ENCODE measurements around the gene DEPDC5. TPM values are rescaled to one million over a fixed set of nuclear protein-coding genes. Genes with fewer than 3 reads are reported as not detected.
"Not testable (repeated sequence)": the region's sequence is repeated elsewhere in the genome, so short reads cannot be mapped to it uniquely, and the experiment has no call there.

Gene DEPDC5
- total RNA-seq, 6 experiments from 2014 or later = 9.7 to 14.3 (median 12.5) TPM

DNA sequence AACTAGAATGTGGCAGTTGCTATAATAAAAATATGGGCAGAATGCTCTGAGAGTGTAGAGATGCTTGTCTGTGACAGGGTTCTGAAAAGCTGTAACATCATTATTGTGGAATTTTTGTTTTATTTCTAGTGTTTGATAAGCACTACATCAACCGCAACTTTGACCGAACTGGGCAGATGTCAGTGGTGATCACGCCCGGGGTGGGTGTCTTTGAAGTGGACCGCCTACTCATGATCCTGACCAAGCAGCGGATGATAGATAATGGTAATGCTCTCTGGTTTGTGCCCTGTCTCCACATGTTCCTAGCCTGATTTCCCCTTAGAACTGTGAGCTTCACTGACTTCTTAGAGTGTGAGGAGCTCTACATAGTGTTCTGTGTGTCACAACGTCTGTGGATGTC lies 48.8 kb downstream of the DEPDC5 start:
- H3K4me1 Mint-ChIP-seq (ENCODE audit: low read depth) = peaks cover 6% of the 10 kb centered on the region; the same call in 1 of the 2 replicates
- H3K27me3 Mint-ChIP-seq (ENCODE audit: insufficient read depth) = no peaks in the 10 kb centered on the region; the same call in 1 of the 2 replicates
- H3K27ac Mint-ChIP-seq = no peak overlapping the region
- TF ChIP-seq, protein P1, sequence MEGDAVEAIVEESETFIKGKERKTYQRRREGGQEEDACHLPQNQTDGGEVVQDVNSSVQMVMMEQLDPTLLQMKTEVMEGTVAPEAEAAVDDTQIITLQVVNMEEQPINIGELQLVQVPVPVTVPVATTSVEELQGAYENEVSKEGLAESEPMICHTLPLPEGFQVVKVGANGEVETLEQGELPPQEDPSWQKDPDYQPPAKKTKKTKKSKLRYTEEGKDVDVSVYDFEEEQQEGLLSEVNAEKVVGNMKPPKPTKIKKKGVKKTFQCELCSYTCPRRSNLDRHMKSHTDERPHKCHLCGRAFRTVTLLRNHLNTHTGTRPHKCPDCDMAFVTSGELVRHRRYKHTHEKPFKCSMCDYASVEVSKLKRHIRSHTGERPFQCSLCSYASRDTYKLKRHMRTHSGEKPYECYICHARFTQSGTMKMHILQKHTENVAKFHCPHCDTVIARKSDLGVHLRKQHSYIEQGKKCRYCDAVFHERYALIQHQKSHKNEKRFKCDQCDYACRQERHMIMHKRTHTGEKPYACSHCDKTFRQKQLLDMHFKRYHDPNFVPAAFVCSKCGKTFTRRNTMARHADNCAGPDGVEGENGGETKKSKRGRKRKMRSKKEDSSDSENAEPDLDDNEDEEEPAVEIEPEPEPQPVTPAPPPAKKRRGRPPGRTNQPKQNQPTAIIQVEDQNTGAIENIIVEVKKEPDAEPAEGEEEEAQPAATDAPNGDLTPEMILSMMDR (IDR thresholded peaks at IDR 0.05) = no peak
- H3K9me3 Mint-ChIP-seq = no peaks in the 10 kb centered on the region
- H3K36me3 Mint-ChIP-seq (ENCODE audit: low read depth) = peaks cover 39% of the 10 kb centered on the region
- DNase-seq = no peak
- no peak overlapping the region for H3K4me3 Mint-ChIP-seq

DNA sequence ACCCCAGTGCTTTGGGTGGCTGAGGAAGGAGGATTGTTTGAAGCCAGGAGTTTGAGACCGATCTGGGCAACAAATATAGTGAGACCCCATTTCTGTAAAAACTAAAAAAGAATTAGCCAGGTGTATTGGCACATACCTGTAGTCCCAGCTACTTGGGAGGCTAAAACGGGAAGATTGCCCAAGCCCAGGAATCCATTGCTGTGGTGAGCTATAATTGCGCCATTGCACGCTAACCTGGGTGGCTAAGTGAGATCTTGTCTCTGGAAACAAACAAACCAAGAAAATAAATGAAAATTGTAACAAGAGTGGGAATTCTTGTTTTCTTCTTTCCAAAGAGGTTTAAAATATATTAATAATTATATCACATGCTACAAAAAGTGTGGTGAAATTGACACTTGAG lies 52.9 kb downstream of the DEPDC5 start:
- Mint-ChIP-seq H3K4me1 (ENCODE audit: low read depth) (no peaks in the 10 kb centered on the region), H3K9me3 (no peaks in the 10 kb centered on the region), H3K4me3 (no peak overlapping the region), H3K27ac (no peak overlapping the region), H3K27me3 (ENCODE audit: insufficient read depth) (no peaks in the 10 kb centered on the region; the same call in 1 of the 2 replicates), H3K36me3 (ENCODE audit: low read depth) (peaks cover 38% of the 10 kb centered on the region)
- TF ChIP-seq, protein P1 (IDR thresholded peaks at IDR 0.05) = no peak
- DNase-seq = no peak

DNA sequence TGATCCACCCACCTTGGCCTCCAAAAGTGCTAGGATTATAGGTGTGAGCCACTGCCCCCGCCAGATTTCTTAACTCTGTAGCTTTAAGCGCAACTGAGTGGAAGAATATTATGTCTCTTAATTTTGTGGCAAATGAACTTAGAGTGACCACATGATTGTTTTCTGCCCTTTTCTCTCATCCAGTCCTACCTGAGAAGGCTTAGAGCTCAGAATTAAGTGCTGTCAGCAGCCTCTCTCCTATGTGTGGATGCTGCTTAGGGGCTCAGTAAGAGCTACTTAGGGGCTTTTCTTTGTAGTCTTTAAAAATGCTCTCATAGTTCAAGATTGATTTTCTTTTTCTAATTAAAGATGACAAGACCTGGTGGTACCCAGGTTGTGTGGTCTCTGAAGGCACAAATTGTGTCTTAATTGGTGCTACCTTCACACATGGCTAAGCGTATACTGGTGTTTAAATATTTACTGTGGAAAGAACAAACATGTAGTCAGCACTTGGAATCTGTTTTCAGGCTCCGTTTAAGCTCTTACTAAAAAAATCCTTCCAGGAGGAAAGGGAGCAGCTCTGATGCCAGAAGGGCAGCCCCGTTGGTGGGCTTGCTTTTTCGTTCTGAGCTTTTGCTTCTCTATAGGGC lies 59.3 kb downstream of the DEPDC5 start:
- DNase-seq = no peak
- TF ChIP-seq, protein P1 (IDR thresholded peaks at IDR 0.05) = no peak
- Mint-ChIP-seq H3K4me3 (no peak overlapping the region), H3K27ac (no peak overlapping the region), H3K27me3 (ENCODE audit: insufficient read depth) (no peaks in the 10 kb centered on the region), H3K36me3 (ENCODE audit: low read depth) (peaks cover 30% of the 10 kb centered on the region), H3K9me3 (no peaks in the 10 kb centered on the region), H3K4me1 (ENCODE audit: low read depth) (peaks cover 1% of the 10 kb centered on the region; the same call in 1 of the 2 replicates)

DNA sequence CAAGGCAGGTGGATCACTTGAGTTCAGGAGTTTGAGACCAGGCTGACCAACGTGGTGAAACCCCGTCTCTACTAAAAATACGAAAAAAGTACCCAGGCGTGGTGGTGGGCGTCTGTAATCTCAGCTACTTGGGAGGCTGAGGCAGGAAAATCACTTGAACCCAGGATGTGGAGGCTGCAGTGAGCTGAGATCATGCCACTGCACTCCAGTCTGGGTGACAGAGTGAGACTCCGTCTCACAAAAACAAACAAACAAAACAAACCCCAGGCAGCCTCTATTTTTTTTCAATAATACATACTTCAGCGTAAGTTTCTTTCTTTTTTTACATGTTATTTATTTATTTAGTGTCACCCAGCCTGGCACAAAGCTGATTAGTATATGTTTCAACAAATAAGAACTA lies 60.1 kb downstream of the DEPDC5 start:
- H3K36me3 Mint-ChIP-seq (ENCODE audit: low read depth) = peaks cover 38% of the 10 kb centered on the region
- not testable (repeated sequence) for H3K9me3 Mint-ChIP-seq; H3K4me3 Mint-ChIP-seq; H3K27me3 Mint-ChIP-seq (ENCODE audit: insufficient read depth); H3K27ac Mint-ChIP-seq; DNase-seq; H3K4me1 Mint-ChIP-seq (ENCODE audit: low read depth)

DNA sequence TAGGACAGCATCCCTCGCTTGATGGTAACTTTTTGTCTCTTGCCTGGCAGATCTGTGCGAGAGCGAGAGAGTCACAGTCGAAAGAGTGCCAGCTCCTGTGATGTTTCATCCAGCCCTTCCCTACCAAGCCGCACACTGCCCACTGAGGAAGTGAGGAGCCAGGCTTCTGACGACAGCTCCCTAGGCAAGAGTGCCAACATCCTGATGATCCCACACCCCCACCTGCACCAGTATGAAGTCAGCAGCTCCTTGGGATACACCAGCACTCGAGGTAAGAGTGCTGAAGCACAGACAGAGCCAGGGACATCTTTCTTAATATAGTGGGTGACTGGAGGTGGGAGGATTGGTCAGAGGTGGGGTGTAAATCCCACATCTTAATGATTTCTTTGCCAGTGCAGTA lies 61.1 kb downstream of the DEPDC5 start:
- DNase-seq = no peak
- Mint-ChIP-seq H3K36me3 (ENCODE audit: low read depth) (peaks cover 43% of the 10 kb centered on the region), H3K9me3 (no peaks in the 10 kb centered on the region), H3K4me1 (ENCODE audit: low read depth) (peaks cover 11% of the 10 kb centered on the region), H3K4me3 (no peak overlapping the region), H3K27ac (no peak overlapping the region), H3K27me3 (ENCODE audit: insufficient read depth) (no peaks in the 10 kb centered on the region)
- TF ChIP-seq, protein P1 (IDR thresholded peaks at IDR 0.05) = no peak

DNA sequence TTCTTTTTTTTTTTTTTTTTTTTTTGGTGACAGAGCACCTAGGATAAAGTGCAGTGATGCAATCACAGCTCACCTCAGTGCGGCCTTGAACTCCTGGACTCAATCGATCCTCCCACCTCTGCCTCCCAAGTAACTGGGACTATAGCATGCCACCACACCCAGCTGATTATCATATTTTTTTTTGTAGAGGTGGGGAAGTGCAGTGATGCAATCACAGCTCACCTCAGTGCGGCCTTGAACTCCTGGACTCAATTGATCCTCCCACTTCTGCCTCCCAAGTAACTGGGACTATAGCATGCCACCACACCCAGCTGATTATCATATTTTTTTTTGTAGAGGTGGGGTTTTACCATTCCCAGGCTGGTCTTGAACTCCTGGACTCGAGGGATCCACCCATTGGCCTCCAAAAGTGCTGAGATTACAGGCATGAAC lies 61.6 kb downstream of the DEPDC5 start:
- H3K27me3 Mint-ChIP-seq (ENCODE audit: insufficient read depth); DNase-seq: not testable (repeated sequence)

More for the DNA sequence above, 61.6 kb downstream of the DEPDC5 start:
- H3K4me3 Mint-ChIP-seq, H3K27ac Mint-ChIP-seq, H3K9me3 Mint-ChIP-seq: not testable (repeated sequence)
- peaks cover 44% of the 10 kb centered on the region for H3K36me3 Mint-ChIP-seq (ENCODE audit: low read depth)
- H3K4me1 Mint-ChIP-seq (ENCODE audit: low read depth) = peaks cover 11% of the 10 kb centered on the region
